MV-4-11 (cell line): ENCODE measurements around the gene GXYLT1.
"Not testable (repeated sequence)": the region's sequence is repeated elsewhere in the genome, so short reads cannot be mapped to it uniquely, and the experiment has no call there.

Experiments used
- DNase-seq: peaks from one replicate; lab custom pipeline; 2025; lab: John Stamatoyannopoulos, UW

Gene GXYLT1, protein sequence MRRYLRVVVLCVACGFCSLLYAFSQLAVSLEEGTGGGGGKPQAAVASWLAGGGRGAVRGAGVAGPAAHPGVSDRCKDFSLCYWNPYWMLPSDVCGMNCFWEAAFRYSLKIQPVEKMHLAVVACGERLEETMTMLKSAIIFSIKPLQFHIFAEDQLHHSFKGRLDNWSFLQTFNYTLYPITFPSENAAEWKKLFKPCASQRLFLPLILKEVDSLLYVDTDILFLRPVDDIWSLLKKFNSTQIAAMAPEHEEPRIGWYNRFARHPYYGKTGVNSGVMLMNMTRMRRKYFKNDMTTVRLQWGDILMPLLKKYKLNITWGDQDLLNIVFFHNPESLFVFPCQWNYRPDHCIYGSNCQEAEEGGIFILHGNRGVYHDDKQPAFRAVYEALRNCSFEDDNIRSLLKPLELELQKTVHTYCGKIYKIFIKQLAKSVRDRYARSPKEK

DNA sequence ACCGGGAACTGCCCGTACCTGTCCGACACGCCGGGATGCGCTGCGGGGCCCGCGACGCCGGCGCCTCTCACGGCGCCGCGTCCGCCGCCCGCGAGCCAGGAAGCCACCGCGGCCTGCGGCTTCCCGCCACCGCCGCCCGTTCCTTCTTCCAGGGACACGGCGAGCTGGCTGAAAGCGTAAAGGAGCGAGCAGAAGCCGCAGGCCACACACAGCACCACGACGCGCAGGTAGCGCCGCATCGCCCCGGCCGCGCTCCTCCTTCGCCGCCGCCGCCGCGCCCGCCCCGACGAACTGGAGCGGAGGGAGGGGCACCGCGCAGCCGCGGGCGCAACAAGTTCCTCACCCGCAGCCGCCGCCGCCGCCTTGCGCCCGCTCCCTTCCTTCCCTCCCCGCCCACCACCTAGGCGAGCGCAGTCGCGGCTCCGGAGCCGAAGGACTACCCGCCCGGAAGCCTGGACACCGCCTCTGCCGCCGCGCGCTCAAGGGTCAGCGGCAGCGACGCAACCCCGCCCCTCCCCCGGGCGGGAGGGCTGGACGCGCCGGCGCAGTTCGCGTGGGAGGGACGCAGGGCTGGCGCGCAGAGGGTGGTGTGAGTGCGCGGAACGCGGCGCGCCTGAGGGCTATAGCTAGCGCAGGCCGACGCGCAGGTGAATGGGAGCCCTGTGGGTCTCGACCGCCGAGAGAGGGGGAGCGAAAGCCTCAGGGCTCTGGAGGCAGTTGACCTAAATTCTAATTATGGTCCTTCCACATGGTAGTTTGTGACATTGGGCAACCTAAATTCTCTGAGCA lies at the start of gene GXYLT1:
Gene GXYLT1, minus strand, starts transcription at position 467 of the 789 bp plus-strand sequence. Its CDS starts 228 bp downstream, at position 239.
- peak; percentile 86 for DNase-seq

DNA sequence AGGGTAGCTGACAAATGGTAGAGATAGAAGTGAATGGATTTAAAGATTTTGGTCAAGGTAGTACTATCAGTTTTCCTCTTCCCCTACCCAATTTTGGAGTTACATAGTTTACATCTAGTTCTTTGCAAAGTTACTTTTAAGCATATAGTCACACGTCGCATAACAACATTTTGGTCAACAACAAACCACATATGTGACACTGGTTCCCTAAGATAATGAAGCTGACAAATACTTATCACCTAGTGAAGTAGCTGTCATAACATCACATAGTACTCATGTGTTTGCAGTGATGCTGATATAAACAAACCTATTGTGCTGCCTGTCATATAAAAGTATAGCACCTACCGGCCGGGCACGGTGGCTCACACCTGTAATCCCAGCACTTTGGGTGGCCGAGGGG lies 48.0 kb upstream of the GXYLT1 start:
- DNase-seq = no peak

DNA sequence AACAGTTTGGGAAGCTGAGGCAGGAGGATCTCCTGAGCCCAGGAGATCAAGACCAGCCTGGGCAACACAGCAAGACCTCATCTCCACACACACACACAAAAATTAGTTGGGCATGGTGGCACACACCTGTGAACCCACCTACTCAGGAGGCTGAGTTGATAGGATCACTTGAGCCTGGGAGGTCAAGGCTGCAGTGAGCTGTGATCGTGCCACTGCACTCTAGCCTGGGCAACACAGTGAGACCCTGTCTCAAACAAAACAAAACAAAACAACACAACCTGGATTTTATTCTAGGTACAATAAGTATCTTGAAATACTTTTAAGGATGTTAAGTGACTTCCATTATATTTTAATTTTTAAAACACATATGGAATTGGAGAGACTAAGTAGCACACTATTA lies 47.6 kb upstream of the GXYLT1 start:
- DNase-seq = no peak

DNA sequence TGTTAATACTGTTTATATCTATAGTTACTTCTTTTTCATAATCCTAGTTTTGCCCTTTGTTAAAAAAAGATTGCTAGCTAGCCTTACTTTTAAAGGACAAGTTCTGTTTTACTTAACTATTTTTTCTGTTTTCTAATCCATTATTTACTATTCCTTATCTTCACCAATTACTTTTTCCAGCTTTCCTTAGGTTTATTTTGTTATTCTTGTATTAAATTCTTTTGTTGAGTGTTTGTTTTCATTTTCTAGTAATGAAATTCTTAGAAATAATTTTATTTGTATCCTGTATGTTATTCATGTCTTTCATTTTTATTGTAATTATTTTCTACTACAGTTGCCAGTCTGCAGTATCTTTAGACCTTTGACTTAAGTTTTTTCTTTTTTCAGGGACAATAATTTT lies 45.7 kb upstream of the GXYLT1 start:
- DNase-seq = no peak

DNA sequence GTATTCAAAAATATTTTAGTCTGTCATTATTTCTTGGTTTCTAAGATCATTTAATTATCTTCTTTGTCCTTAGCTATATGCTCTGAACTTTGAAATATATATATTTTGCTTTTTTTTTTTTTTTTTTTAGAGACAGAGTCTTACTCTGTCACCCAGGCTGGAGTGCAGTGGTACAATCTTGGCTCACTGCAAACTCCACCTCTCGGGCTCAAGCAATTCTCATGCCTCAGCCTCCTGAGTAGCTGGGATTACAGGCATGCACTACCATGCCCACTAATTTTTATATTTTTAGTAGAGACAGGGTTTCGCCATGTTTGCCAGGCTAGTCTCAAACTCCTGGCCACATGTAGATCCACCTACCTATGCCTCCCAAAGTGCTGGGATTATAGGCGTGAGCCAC lies 43.6 kb upstream of the GXYLT1 start:
- DNase-seq = not testable (repeated sequence)

DNA sequence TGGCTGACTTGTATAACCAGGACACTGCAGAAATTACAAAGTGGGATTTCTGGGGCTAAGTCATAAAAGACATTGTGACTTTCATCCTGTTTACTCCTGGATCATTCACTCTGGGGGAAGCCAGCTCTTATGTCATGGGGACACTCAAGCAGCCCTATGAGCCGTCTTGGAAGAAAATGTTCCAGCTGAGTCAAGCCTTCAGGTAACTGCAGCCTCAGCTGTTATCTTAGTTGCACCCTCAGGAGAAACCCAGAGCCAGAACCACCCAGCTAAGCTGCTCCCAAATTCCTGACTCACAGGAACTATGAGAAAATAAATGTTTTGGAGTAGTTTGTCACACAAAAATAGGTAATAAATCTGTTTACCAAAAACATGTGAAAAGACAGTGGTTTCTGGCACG lies 43.1 kb upstream of the GXYLT1 start:
- DNase-seq = no peak

DNA sequence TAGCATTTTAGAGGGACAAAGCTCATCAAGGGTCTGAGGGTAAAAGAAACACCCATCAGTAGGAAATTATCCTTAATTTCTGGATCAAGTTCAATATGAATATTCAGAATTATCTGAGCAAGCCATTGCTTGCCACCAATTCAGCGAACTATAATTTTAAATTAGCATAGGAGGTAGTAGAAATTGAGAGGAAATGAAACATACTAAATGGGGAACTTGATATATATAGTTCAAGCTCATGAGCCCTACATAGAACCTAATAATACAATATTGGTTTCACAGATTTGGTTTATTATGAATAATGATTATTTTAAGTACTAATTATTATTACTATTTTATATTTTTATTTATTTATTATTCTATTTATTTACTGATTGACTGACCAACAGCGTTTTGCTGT lies 42.1 kb upstream of the GXYLT1 start:
- DNase-seq = peak; percentile 56

DNA sequence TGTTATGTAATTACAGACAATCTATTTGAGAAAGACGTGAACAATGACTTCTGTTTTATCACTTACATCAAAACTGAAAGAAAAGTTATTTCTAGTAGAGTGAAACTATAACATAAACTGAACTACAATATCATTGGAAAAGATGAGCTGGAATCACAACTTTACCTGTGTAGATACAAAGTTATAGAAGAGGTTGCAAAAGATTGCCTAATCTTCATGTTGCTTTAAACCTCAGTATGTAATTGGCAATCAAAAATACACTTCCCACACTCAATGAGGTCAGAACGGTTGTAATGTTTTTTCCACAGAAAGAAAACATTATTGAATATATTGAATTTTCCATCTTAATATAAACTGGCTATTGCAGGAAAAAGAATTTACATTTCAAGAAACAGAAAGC lies 37.7 kb upstream of the GXYLT1 start:
- no peak for DNase-seq

DNA sequence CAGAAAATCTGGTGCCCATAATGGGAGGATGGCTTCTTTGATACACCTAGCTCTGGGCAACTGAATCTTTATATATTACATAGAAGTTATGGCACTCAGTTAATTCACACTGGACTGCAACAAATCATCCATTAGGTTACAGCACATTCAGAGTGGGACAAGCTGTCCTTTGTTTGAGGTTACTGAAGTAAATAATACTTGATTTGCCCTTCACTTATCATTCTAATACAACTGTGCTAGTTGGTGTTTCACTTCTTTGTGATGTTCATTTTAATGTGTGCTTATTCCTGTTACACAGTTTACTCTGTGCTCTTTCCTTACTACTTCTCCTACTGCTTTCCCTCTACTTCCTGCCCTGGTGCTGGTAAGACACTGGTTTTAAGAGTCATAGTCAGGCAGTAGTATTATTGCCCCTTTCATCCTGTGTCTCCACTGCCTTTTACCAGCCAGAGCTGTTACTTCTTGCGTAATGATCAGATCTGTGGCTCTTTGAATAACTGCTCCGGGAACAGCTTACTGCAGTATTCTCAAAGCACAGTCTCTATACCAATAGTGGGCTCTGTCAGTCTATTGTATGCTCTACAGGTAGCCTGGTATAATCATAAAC lies 36.4 kb upstream of the GXYLT1 start:
- peak; percentile 90 for DNase-seq

DNA sequence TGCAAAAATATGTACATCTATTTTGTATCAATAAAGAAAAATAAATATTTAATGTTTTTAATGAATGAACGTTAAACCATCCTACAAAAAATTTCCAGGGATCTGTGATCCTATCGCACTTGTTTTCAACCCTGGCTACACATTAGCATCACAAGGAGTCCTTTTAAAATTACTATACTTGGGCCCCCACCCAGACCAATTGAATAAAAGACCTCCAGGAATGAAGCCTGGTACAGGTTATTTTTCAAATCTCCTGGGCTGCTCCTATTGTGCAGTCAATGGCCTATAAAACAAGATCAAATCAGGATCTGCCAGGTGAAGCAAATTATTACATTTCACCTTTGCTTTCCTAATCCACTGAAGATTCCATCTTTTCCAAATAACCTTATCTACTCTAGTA lies 33.4 kb upstream of the GXYLT1 start:
- DNase-seq = no peak

DNA sequence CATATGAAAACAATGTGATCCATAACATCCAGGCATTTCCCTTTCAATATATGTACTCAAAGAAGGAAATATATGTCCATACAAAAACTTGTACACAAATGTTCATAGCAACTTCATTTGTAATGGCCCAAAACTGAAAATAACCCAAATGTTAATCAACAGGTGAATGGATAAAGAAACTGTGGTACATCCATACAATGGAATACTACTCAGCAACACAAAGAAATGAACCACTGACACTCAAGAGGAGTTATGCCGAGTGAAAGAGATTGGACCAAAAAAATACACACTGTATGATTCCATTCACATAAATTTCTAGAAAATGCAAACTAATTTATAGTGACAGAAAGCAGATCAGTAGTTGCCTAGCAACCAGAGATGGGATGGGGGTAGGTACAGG lies 30.3 kb upstream of the GXYLT1 start:
- no peak for DNase-seq

DNA sequence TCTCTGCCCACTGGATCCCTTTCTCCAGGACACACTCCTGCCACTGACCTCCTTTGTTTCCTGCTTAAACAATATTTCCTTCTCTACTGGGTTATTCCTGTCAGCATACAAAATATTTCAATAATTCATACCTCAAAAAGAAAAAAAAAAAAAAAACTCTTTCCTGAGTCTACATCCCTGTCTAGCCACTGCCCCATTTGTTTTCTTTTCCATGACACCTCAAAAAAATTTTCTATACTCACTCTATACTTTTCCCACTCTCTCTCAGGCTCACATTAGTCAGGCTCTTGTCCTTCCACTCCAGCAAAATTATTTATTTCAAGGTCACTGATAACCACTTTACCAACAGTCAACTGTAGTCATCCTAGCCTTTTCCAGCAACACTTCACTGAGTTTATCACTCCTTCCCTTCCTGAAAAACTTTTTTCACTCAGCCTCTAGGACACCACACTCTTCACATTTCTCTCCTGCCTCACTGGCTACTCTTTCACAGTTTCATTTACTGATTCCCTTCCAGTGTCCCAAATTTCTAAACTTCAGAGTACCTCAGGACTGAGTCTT lies 29.4 kb upstream of the GXYLT1 start:
- no peak for DNase-seq

DNA sequence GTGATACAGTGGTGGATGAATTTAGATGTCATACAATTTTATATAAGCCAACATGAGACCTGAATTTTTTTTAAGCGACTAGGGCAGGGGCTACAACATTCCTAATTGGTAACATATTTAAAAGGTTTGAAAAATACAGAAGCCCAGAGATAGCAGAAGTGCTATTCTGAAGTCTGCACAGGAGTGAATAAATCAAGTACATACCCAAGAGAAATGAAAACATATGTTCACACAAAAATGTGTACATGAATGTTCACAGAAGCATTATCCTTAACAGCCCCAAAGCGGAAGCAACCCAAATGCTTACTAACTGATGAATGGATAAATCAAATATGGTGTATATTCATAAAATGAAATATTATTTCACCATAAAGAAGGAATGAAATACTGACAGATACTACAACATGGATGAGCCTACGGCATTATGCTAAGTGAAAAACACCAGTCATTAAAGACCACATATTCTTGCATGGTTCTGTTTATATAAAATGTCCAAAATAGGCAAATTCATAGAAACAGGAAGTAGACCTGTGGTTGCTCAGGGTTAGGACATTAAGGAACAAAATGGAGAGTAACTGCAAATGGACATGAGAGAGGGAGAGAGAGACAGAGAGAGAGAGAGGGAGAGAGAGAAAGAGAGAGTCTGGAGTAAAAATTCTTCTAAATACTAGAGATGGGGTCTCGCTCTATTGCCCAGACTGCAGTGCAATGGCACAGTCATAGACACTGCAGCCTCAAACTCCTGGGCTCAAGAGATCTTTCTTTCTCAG lies 28.0 kb upstream of the GXYLT1 start:
- DNase-seq = peak; percentile 74

DNA sequence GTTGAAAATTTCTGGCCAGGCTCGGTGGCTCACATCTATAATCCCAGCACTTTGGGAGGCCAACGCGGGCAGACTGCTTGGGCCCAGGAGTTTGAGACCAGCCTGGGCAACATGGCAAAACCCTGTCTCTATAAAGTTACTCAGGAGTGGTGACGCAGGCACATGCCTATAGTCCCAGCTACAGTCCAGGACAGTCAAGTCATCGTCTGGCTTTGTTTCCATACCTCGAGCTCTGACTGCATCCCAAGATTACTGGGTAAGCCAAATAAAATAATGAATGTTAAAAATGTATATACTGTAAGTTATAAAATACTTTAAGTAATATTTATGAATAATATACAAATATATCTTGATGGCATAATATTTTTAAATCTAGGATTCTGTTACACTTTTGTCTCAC lies 23.0 kb upstream of the GXYLT1 start:
- DNase-seq = no peak

DNA sequence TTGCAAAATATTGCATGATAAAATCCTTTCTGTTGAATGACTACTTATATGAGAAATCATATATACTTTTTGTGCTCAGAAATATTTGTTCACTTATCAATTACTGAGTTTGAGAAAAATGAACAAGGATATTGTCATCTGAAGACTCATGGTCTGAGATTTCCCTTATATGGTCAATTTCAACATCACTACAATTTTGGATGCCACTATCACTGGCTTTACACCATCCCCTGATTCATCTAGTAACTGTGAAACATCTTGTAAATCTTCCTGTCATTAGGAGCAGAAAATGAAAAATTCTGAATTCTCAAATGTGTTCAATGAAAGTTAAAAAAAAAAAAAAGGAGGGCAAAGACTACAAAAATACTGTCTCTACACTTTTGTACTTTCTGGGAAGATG lies 21.8 kb upstream of the GXYLT1 start:
- DNase-seq = no peak

DNA sequence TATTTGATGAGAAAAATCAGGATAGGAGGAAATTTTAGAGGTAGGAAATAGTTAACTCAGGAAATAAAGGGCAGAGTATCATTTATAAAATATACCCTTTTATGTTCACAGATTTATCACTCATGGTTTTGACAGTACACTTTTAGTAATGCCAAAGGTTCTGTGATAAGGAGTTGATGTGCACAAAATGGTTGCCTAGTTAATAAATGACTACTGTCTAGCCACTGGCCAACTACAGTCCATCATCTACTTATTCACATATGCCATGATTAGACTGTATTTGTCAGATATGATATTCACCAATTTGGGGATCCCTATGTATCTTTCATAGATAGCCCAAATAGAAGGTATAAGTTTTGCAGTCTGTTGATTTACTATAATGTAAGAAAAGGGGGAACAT lies 19.2 kb upstream of the GXYLT1 start:
- no peak for DNase-seq

DNA sequence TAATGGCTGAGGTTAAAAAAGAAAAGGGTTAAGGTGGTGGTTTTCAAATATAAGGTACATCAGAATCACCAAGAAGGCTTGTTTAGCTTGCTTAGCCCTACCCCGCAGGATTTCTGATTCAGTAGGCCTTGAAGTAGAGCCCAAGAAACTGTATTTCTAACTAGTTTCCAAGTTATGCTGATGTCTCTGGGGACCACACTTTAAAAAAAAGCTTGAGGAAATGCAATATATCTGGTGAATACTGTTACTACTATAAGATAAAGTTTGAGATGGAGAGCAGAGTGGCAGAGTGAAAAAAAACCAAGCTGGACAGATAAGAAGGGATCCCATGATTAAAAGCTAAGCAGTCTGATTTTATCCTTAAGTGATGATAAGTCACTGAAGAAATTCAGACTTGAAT lies 18.3 kb upstream of the GXYLT1 start:
- no peak for DNase-seq

DNA sequence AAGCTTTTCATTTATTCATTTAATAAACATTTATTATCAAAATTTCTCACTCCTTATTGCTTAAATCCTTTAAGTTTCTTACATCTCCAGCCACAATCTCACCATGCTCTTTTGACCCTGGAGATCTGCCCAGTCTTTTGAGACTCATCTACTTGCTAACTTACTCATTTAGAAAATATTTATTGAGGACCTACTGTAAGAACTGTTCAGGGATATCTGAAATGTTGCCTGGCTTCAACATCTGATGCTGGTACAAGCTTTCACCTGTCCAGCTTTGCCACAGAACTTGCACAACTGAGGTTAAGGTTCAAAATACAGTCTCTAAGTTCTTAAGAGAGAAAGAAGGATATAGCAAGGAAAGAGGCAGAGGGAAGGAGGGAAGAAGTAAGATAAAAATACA lies 17.5 kb upstream of the GXYLT1 start:
- DNase-seq = no peak

DNA sequence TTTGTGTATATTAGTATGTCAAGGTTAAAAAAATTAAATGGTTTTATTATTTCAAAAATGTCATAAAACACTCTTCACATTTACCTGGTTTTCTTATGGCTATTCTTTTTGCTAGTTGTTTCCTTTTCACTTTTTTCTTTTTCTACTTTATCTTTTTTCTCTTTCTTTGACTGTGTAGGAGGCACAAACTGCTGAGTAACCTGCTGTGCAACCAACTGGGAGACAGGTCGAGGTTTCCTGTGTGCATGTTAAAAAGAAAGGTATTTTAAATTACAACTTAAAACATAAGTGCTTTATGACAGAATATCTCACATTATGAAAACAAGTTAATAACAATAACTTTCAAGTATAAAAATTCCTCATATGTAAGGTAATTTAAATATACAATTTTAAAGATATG lies 16.9 kb upstream of the GXYLT1 start:
- DNase-seq = no peak

DNA sequence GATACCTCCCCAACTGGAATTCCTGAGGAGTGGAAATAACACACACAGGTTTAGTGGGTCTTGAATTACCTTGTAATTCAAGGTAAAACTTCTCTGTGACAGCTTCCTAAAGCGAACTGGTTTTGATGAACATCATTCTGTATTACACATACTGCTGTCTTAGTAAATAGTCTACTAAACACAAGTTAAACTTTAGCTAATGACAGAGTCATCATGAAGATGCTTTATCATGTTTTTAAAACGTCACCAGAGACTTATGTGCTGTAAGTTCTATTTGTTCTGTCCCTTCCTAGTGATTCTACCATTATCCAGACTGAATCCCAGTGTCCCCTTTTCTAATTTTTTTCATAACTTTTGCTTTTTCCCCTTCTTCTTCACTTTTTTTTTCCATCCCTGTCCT lies 11.6 kb upstream of the GXYLT1 start:
- DNase-seq = no peak

DNA sequence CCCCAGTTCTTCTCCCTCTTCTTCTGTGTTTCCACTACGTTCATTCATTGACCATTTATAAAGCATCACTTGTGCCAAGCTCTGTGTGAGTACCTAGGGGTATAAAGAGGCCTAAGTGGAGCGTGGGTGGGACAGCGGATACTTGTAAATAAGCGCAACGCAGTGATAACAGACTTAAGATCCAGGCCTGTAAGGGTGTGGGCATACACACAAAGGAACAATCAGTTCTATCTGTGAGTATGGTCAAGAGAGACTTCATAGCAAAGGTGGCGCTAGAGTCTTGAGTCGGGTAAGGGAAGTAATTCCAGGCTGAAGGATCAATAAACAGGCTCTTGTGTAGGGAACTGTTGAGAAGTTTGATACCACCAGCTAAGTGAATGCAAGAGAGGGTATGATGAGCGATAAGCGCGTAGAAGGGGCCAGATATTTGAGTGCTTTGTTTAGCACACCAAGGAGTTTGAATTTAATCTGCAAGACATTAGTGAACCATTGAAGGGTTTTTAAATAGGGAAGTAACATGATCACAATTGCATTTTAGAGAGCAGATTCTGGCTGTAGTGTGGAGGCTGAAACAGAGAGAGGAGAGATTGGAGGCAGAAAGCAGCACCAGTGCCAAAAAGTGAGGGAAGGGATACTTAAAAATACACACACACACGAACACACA lies 1.0 kb upstream of the GXYLT1 start:
- DNase-seq = peak; percentile 36
